Testis (tissue), 3 donors: ENCODE measurements around the gene UTP3. TPM values are rescaled to one million over a fixed set of nuclear protein-coding genes. Genes with fewer than 3 reads are reported as not detected.
A peak's percentile ranks its signal among the peaks of the same experiment; 100 is the strongest.
"Not testable (repeated sequence)": the region's sequence is repeated elsewhere in the genome, so short reads cannot be mapped to it uniquely, and the experiment has no call there.

ENCODE experiments used
- DNase-seq: peaks from one replicate; pipeline ENCODE4 v3.0.0-alpha.2; 2019
- H3K27ac ChIP-seq, 2 donors: fragments of 200-600 bp; sonication (generic); one replicate each; pipeline ENCODE4 v1.5.1; 2019
- H3K27me3 ChIP-seq: fragments of 200-600 bp; sonication (generic); one replicate; pipeline ENCODE4 v1.5.1; 2019
- H3K36me3 ChIP-seq: fragments of 200-600 bp; sonication (generic); one replicate; pipeline ENCODE4 v1.5.1; 2017; ENCODE audit warnings: low read depth; ENCODE audit errors: missing control alignments
- H3K4me1 ChIP-seq: fragments of 200-600 bp; sonication (generic); one replicate; pipeline ENCODE4 v1.5.1; 2019
- H3K4me3 ChIP-seq, 2 donors: fragments of 200-600 bp; sonication (generic); one replicate each; pipeline ENCODE4 v1.5.1; 2017 to 2019
- H3K9me3 ChIP-seq: fragments of 200-600 bp; sonication (generic); one replicate; pipeline ENCODE4 v1.5.1; 2017
- CTCF ChIP-seq, 3 experiments: fragments of 450-650 bp in 2 of 3; fragments of 200-600 bp in 1 of 3; sonication (generic) in 1 of 3; IDR thresholded peaks; one replicate each; pipeline ENCODE4 v1.5.1; 2016 to 2019; ENCODE audit warnings: antibody characterized with exemption in 3 of 3, mild to moderate bottlenecking in 2 of 3, moderate library complexity in 1 of 3
- POLR2A ChIP-seq: fragments of 450-650 bp; IDR thresholded peaks from one replicate; pipeline ENCODE4 v1.6.1; 2017; ENCODE audit warnings: antibody characterized with exemption, mild to moderate bottlenecking, moderate library complexity
- WGBS, 2 donors: methylation state at CpG; one replicate each; pipeline ENCODE4 v1.1.5; 2018; 5-methylcytosine and 5-hydroxymethylcytosine counted together
- intact Hi-C: fragments of 100-400 bp; cut with DNase I; formaldehyde crosslinking; loops from one replicate; pipeline ENCODE4 v1.15.1; 2023; ENCODE audit warnings: low total_unique reads
- polyA plus RNA-seq: library from polyadenylated mRNA; stranded (reverse); fragments of 350-450 nt; fragmentation: Illumina TruSeq; extraction: RNeasy Lipid Tissue Mini Kit (QIAGEN cat#74804); gene quantifications from one replicate; pipeline ENCODE4 v1.2.3, GENCODE V29; 2014; ENCODE audit warnings: low read depth, low replicate concordance; ENCODE audit not compliant: insufficient read depth
- total RNA-seq, 2 donors: library from RNA; depleted of rRNA; stranded (reverse); fragments of >200 nt; gene quantifications; one replicate each; pipeline ENCODE4 v1.2.3, GENCODE V29; 2016

The UTP3 gene
- total and polyA plus RNA-seq, 3 donors from 2014 or later: 18.5 to 26.0 (median 25.4) TPM

GRCh38 chr4:70701271-70701670 lies 12.9 kb downstream of the UTP3 start:
- Histone ChIP-seq H3K4me1 (peaks cover 7% of the 10 kb centered on the region), H3K27me3 (no peaks in the 10 kb centered on the region), H3K27ac (no peak overlapping the region), H3K36me3 (no peaks in the 10 kb centered on the region), H3K4me3 (no peak overlapping the region), H3K9me3 (no peaks in the 10 kb centered on the region)
- WGBS, 2 donors: 82 to 88% methylated on average over 1 of the region's 1 CpG
- TF ChIP-seq POLR2A (no peak), CTCF (IDR thresholded peaks at IDR 0.05) (no peak)
- intact Hi-C loops: no loop called here
- DNase-seq: no peak

DNA sequence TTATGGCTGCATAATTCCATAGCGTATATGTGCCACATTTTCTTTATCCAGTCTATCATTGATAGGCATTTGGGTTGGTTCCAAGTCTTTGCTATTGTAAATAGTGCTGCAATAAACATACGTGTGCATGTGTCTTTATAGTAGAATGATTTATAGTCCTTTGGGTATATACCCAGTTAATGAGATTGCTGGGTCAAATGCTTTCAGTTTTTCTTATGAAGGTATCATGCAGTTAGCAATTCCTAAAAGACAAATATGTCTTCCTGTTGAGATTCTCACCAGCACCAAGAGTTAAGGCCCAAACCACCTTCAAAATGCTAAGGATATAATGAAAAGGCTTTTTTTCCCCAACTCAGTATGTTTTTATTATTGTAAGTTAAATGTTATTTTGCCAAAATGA lies 14.3 kb downstream of the UTP3 start:
- H3K27me3 ChIP-seq, H3K9me3 ChIP-seq, H3K4me3 ChIP-seq, DNase-seq, H3K27ac ChIP-seq, H3K36me3 ChIP-seq, intact Hi-C loops: not testable (repeated sequence)
- peaks cover 11% of the 10 kb centered on the region for H3K4me1 ChIP-seq
- 71 to 78% methylated on average over 2 of the region's 2 CpGs for WGBS, 2 donors

DNA sequence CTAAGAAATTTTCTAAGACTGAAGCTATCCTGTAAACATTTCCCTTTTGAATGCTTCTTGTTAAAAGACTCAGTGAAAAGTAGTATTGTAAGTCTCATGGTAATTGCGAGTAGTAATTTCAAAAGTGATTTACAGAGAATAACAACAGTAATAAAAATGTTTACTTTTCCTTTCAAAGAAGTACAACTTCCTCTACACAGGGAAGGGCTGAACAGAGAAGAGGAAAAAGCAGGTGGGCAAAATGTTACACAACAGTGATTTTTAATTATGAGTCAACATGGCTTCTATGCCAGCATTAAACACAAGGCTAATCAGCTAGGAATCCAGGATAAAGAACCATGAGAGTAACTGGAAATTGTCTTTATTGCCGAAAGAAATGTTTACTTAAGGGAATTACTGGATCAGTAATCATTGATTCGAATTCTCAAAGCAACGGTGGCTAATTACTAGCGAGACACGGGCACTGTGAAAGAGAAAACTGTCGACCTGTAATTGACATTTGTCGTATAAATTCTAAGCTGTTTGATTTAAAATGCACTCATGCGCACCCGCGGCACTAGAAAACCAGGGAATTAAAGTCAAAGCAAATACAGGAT lies 15.4 kb downstream of the UTP3 start:
- Histone ChIP-seq H3K27ac (peak overlapping the region; percentile 86 to 94), H3K27me3 (no peaks in the 10 kb centered on the region), H3K36me3 (no peaks in the 10 kb centered on the region), H3K9me3 (no peaks in the 10 kb centered on the region), H3K4me3 (peak overlapping the region; percentile 72 to 88), H3K4me1 (peaks cover 11% of the 10 kb centered on the region)
- intact Hi-C loops: no loop called here
- WGBS, 2 donors: 3 to 7% methylated on average over 11 of the region's 11 CpGs
- no peak for TF ChIP-seq CTCF (IDR thresholded peaks at IDR 0.05)
- TF ChIP-seq POLR2A: no peak
- DNase-seq: peak; percentile 41

DNA sequence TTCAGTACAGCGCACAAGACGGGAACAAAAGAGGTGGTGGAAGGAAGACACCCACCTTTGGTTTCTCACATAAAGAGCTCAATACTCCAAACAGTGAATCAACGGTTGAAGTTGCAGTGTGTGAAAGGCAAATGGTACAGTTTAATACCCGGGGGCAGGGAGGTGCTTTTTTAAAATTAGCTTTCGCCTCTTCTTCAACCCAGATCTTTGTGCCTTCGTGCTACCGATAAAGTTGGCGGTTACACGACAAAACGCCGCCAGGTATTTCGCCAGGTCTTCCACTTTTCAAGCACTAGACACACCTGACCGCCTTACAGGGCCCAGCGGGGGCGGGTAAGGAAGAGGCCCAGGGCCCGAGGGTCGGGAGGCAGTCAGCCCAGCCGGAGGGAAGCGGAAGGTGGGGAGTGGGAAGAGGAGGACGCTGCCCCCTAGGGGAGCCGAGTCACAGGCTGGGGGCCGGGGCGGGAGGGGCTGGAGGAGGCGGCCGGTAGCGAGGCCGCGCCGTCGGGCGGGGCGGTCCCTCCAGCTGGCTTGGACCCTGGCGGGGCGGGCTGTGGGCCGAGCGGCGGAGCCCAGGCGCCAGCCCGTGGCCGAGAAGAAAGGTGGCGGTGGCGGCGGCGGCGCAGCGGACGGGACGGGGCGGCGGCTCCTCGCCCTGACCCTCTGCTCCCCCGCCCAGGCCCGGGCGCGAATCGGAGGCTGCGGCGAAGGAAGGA lies 16.0 kb downstream of the UTP3 start:
- WGBS, 2 donors: 0 to 1% methylated on average over 26 to 51 of the region's 58 CpGs
- Histone ChIP-seq H3K4me3 (peak overlapping the region; percentile 72 to 88), H3K27me3 (no peaks in the 10 kb centered on the region), H3K27ac (peak overlapping the region; percentile 86 to 94), H3K4me1 (peaks cover 11% of the 10 kb centered on the region), H3K36me3 (no peaks in the 10 kb centered on the region), H3K9me3 (no peaks in the 10 kb centered on the region)
- peak; percentile 82 for DNase-seq
- intact Hi-C loops: no loop called here
- TF ChIP-seq POLR2A (no peak), CTCF (IDR thresholded peaks at IDR 0.05) (peak in 1 of 3 experiments; percentile 21)

- Histone ChIP-seq H3K4me3 (peak overlapping the region; percentile 72 to 88), H3K36me3 (no peaks in the 10 kb centered on the region), H3K27ac (peak overlapping the region; percentile 86 to 94), H3K4me1 (peaks cover 11% of the 10 kb centered on the region), H3K9me3 (no peaks in the 10 kb centered on the region), H3K27me3 (no peaks in the 10 kb centered on the region)
- DNase-seq: no peak
- 0% methylated on average over 12 of the region's 39 CpGs; no CpG with 5 or more reads in 1 of the 2 donors for WGBS, 2 donors
- intact Hi-C loops: no loop called here
- no peak for TF ChIP-seq CTCF (IDR thresholded peaks at IDR 0.05)
- no peak for TF ChIP-seq POLR2A
Observed at GRCh38 chr4:70704931-70705182, 16.5 kb downstream of the UTP3 start.
